IMR-90 (cell line): ENCODE data around the gene CUL4A. TPM values are rescaled to one million over a fixed set of nuclear protein-coding genes. Genes with fewer than 3 reads are reported as not detected.

Experiments used
- ATAC-seq: fragments of 200-7000 bp; cut with Tn5 transposase; 2 replicates; pipeline ENCODE4 v1.9.1; 2020; ENCODE audit warnings: low read depth, mild to moderate bottlenecking, moderate library complexity
- BruUV-seq: library from RNA; stranded (reverse); fragments of 400-500 nt; replicated peaks from 2 replicates; lab custom pipeline; 2021; lab: Mats Ljungman, UMichigan
- CTCF ChIA-PET: fragments of 300-600 bp; formaldehyde crosslinking; extraction: SDS; loops from one replicate; lab custom pipeline; 2021; ENCODE audit warnings: antibody characterized with exemption; lab: Yijun Ruan, JAX
- POLR2A ChIA-PET: fragments of 300-600 bp; sonication (Branson Sonifier 250); formaldehyde crosslinking; loops from one replicate; lab custom pipeline; 2022; ENCODE audit warnings: antibody characterized with exemption; ENCODE audit not compliant: unreplicated experiment; lab: Charles Lee
- DNase-seq: peaks from one replicate; pipeline ENCODE4 v3.0.0; 2013
- H2AFZ ChIP-seq: replicated peaks from 2 replicates; pipeline ENCODE3; 2013; ENCODE audit warnings: low read length, mild to moderate bottlenecking; ENCODE audit not compliant: poor library complexity
- H2AK5ac ChIP-seq: 2 replicates; pipeline ENCODE4 v1.6.1; 2013; ENCODE audit warnings: low read depth, low read length, inconsistent platforms
- H2AK9ac ChIP-seq: replicated peaks from 2 replicates; pipeline ENCODE3; 2013; ENCODE audit warnings: mild to moderate bottlenecking, low read depth, low read length, moderate library complexity; ENCODE audit not compliant: poor library complexity
- H2BK120ac ChIP-seq: 2 replicates; pipeline ENCODE4 v1.6.1; 2013; ENCODE audit warnings: low read depth, low read length, inconsistent platforms
- H2BK15ac ChIP-seq: 3 replicates; pipeline ENCODE4 v1.6.1; 2013; ENCODE audit warnings: low read depth, low read length, inconsistent platforms
- H2BK20ac ChIP-seq: 2 replicates; pipeline ENCODE4 v1.6.1; 2013; ENCODE audit warnings: low read depth, mild to moderate bottlenecking, inconsistent platforms, low read length, moderate library complexity
- H2BK5ac ChIP-seq: 2 replicates; pipeline ENCODE4 v1.6.1; 2013; ENCODE audit warnings: mild to moderate bottlenecking, low read depth, low read length, inconsistent platforms; ENCODE audit not compliant: poor library complexity, severe bottlenecking
- H3K14ac ChIP-seq: replicated peaks from 2 replicates; pipeline ENCODE4 v1.6.1; 2013; ENCODE audit warnings: low read depth, low read length, inconsistent platforms
- H3K18ac ChIP-seq: 2 replicates; pipeline ENCODE4 v1.6.1; 2013; ENCODE audit warnings: low read depth, low read length, control low read depth
- H3K23ac ChIP-seq: 2 replicates; pipeline ENCODE4 v1.6.1; 2013; ENCODE audit warnings: low read depth, low read length, inconsistent platforms
- H3K27ac ChIP-seq: 2 replicates; pipeline ENCODE4 v1.5.1; 2013; ENCODE audit warnings: mild to moderate bottlenecking, control low read depth, low read length; ENCODE audit not compliant: insufficient read depth
- H3K27me3 ChIP-seq: 2 replicates; pipeline ENCODE4 v1.6.1; 2013; ENCODE audit warnings: low read length; ENCODE audit not compliant: control insufficient read depth, insufficient read depth
- H3K36me3 ChIP-seq: 2 replicates; pipeline ENCODE4 v1.6.1; 2013; ENCODE audit warnings: low read length, mixed read lengths; ENCODE audit not compliant: control insufficient read depth, insufficient read depth
- H3K4ac ChIP-seq: 2 replicates; pipeline ENCODE4 v1.6.1; 2013; ENCODE audit warnings: low read depth, low read length, inconsistent platforms
- H3K4me1 ChIP-seq: 2 replicates; pipeline ENCODE4 v1.6.1; 2013; ENCODE audit warnings: low read length, mixed read lengths; ENCODE audit not compliant: control insufficient read depth, insufficient read depth
- H3K4me2 ChIP-seq: 2 replicates; pipeline ENCODE4 v1.6.1; 2013; ENCODE audit warnings: low read depth, mild to moderate bottlenecking, control low read depth, low read length, moderate library complexity
- H3K4me3 ChIP-seq: 2 replicates; pipeline ENCODE4 v1.5.1; 2013; ENCODE audit warnings: low read depth, mild to moderate bottlenecking, control low read depth, low read length, moderate library complexity; ENCODE audit not compliant: insufficient read depth
- H3K56ac ChIP-seq: 2 replicates; pipeline ENCODE4 v1.6.1; 2013; ENCODE audit warnings: low read length, inconsistent platforms; ENCODE audit not compliant: insufficient read depth; ENCODE audit errors: extremely low read depth
- H3K79me1 ChIP-seq, 2 experiments: 2 replicates each; pipeline ENCODE4 v1.6.1; 2013; ENCODE audit warnings: low read length in 2 of 2, inconsistent platforms in 1 of 2, low read depth in 1 of 2
- H3K9ac ChIP-seq: 2 replicates; pipeline ENCODE4 v1.6.1; 2013; ENCODE audit warnings: low read depth, low read length, control low read depth
- H3K9me1 ChIP-seq: 2 replicates; pipeline ENCODE4 v1.6.1; 2013; ENCODE audit warnings: low read length, inconsistent platforms; ENCODE audit not compliant: insufficient read depth
- H3K9me3 ChIP-seq: 2 replicates; pipeline ENCODE4 v1.6.1; 2013; ENCODE audit warnings: low read length; ENCODE audit not compliant: control insufficient read depth, insufficient read depth
- H4K20me1 ChIP-seq: 2 replicates; pipeline ENCODE4 v1.6.1; 2013; ENCODE audit warnings: low read length, inconsistent platforms; ENCODE audit not compliant: insufficient read depth
- H4K5ac ChIP-seq: 2 replicates; pipeline ENCODE4 v1.6.1; 2013; ENCODE audit warnings: mild to moderate bottlenecking, low read depth, low read length, control low read depth
- H4K8ac ChIP-seq, 2 experiments: 2 replicates each; pipeline ENCODE4 v1.6.1; 2013; ENCODE audit warnings: low read depth in 2 of 2, low read length in 2 of 2, control low read depth in 1 of 2, inconsistent platforms in 1 of 2
- H4K91ac ChIP-seq: 2 replicates; pipeline ENCODE4 v1.6.1; 2013; ENCODE audit warnings: low read depth, low read length, inconsistent platforms; ENCODE audit not compliant: insufficient read depth
- FOS ChIP-seq: fragments of 150-350 bp; IDR thresholded peaks from 2 replicates; pipeline ENCODE4 v1.6.1; 2016; ENCODE audit warnings: low read depth, low read length
- MAZ ChIP-seq: IDR thresholded peaks from 2 replicates; pipeline ENCODE4 v1.6.1; 2012; ENCODE audit warnings: low read depth, mild to moderate bottlenecking, low read length, improper control_type of control experiment, moderate library complexity, borderline replicate concordance
- POLR2A ChIP-seq: IDR thresholded peaks from 2 replicates; pipeline ENCODE4 v1.6.1; 2012; ENCODE audit warnings: mild to moderate bottlenecking, low read depth, low read length
- whole genome bisulfite sequencing, 2 experiments: methylation state at CpG; one replicate each; pipeline versions ENCODE4 v1.1.5 to v1.1.7; 2013; ENCODE audit warnings: missing lambda C conversion rate in 2 of 2; ENCODE audit not compliant: insufficient read length in 1 of 2; ENCODE audit errors: extremely low coverage in 2 of 2; 5-methylcytosine and 5-hydroxymethylcytosine counted together
- dilution Hi-C: fragments of 300-500 bp; cut with HindIII; formaldehyde crosslinking; loops from one replicate; pipeline ENCODE4 v1.14.3; 2018; ENCODE audit warnings: low sequenced_read_pairs; ENCODE audit not compliant: unreplicated experiment
- in situ Hi-C: fragments of 300-500 bp; cut with MboI; formaldehyde crosslinking; loops from 3 replicates; pipeline ENCODE4 v1.14.3; 2019; ENCODE audit warnings: low sequenced_read_pairs, inconsistent platforms, mixed read lengths
- intact Hi-C: fragments of 100-400 bp; cut with micrococcal nuclease; formaldehyde crosslinking; loops from 2 replicates; pipeline ENCODE4 v1.10.0; 2022
- polyA plus RNA-seq, 3 experiments: library from polyadenylated mRNA; depleted of rRNA; stranded (reverse); fragments of >200 nt; gene quantifications; 2 replicates each; pipeline ENCODE4 v1.2.3, GENCODE V29; 2012; ENCODE audit warnings: low replicate concordance in 1 of 3
- total RNA-seq: library from RNA; depleted of rRNA; stranded (reverse); fragments of >200 nt; gene quantifications from 2 replicates; pipeline ENCODE4 v1.2.3, GENCODE V29; 2012

The CUL4A gene
- total and polyA plus RNA-seq, 2 of the 4 experiments (the other 2 are of a cell fraction) = 86.0 to 146 TPM

- Histone ChIP-seq H3K56ac (peak overlapping the region; percentile 41; the same call in 1 of the 2 replicates), H2AK5ac (peak overlapping the region; percentile 79), H2BK15ac (no peak overlapping the region), H4K5ac (peak overlapping the region; percentile 67), H2BK5ac (peak overlapping the region; percentile 30), H3K9me3 (no peaks in the 10 kb centered on the region), H3K27ac (peak overlapping the region; percentile 40), H3K9ac (peak overlapping the region; percentile 80), H3K9me1 (peaks cover 7% of the 10 kb centered on the region; the same call in 1 of the 2 replicates), H2AK9ac (peak overlapping the region; percentile 98), H3K79me1 (peaks cover 4 to 40% of the 10 kb centered on the region in 2 experiments; a peak in 3 of 4 replicates), H4K20me1 (peaks cover 42% of the 10 kb centered on the region), H3K18ac (no peak overlapping the region), H4K91ac (no peak overlapping the region), H3K27me3 (no peaks in the 10 kb centered on the region), H3K23ac (peak overlapping the region; percentile 96), H3K36me3 (no peaks in the 10 kb centered on the region; the same call in 1 of the 2 replicates), H4K8ac (peak overlapping the region; percentile 63 to 73; a peak in 2 of 4 replicates), H2AFZ (peak overlapping the region; percentile 100), H3K4me1 (peaks cover 4% of the 10 kb centered on the region; the same call in 1 of the 2 replicates), H3K4me3 (peak overlapping the region; percentile 73), H2BK120ac (no peak overlapping the region; the same call in 1 of the 2 replicates), H3K4ac (peak overlapping the region; percentile 72), H3K14ac (peak overlapping the region; percentile 72), H3K4me2 (peak overlapping the region; percentile 82), H2BK20ac (no peak overlapping the region)
- intact Hi-C loops = no loop called here
- ATAC-seq = no peak; the same call in none of the 2 replicates
- no peak for DNase-seq
- BruUV-seq = no TSS peak
- dilution Hi-C loops = no loop called here
- TF ChIP-seq FOS (no peak), POLR2A (no peak), MAZ (no peak; the same call in 1 of the 2 replicates)
- in situ Hi-C loops = no loop called here
- ChIA-PET CTCF (no interaction called here), POLR2A (no interaction called here)
- WGBS, 2 experiments = 1% methylated on average over 28 of the region's 58 CpGs; no CpG with 5 or more reads in 1 of the 2 experiments
Measured at GRCh38 chr13:113297370-113298042, 88.1 kb downstream of the CUL4A start.
